Activated naive CD4-positive, alpha-beta T cell (primary cell): ENCODE measurements around the gene HADH.
A peak's percentile ranks its signal among the peaks of the same experiment; 100 is the strongest.

ENCODE experiments used
- DNase-seq, 4 experiments: peaks; one replicate each; lab custom pipeline; 2025; lab: John Stamatoyannopoulos, UW

The HADH gene

GRCh38 chr4:108031427-108032083 lies 41.9 kb downstream of the HADH start:
- DNase-seq: peak in 2 of 4 experiments; percentile 3 to 14

GRCh38 chr4:108033348-108033747 lies 43.7 kb downstream of the HADH start:
- no peak for DNase-seq

GRCh38 chr4:108034565-108034964 lies 44.9 kb downstream of the HADH start:
- DNase-seq: peak in 2 of 4 experiments; percentile 3 to 10

GRCh38 chr4:108035691-108036090 lies 46.0 kb downstream of the HADH start:
- no peak for DNase-seq

GRCh38 chr4:108036213-108036612 lies 46.5 kb downstream of the HADH start:
- peak; percentile 14 to 69 (median 46) for DNase-seq

GRCh38 chr4:108037884-108038283 lies 48.2 kb downstream of the HADH start:
- no peak for DNase-seq

- no peak for DNase-seq
Observed at GRCh38 chr4:108042927-108043326, 53.2 kb downstream of the HADH start.

- DNase-seq: no peak
Observed at GRCh38 chr4:108043526-108043925, 53.8 kb downstream of the HADH start.

- no peak for DNase-seq
Observed at GRCh38 chr4:108044951-108045686, 55.4 kb downstream of the HADH start.

- no peak for DNase-seq
Observed at GRCh38 chr4:108045687-108046024, 56.0 kb downstream of the HADH start.

GRCh38 chr4:108047199-108047598 lies 57.5 kb downstream of the HADH start:
- DNase-seq: no peak

- no peak for DNase-seq
Observed at GRCh38 chr4:108048157-108048556, 58.5 kb downstream of the HADH start.

GRCh38 chr4:108048997-108049396 lies 59.3 kb downstream of the HADH start:
- DNase-seq: no peak

GRCh38 chr4:108049406-108049805 lies 59.7 kb downstream of the HADH start:
- DNase-seq: peak in 2 of 4 experiments; percentile 1 to 15

- DNase-seq: peak in 1 of 4 experiments; percentile 3
Observed at GRCh38 chr4:108050166-108051111, 60.8 kb downstream of the HADH start.

- no peak for DNase-seq
Observed at GRCh38 chr4:108051343-108051742, 61.7 kb downstream of the HADH start.

- no peak for DNase-seq
Observed at GRCh38 chr4:108052558-108053120, 63.0 kb downstream of the HADH start.

- DNase-seq: no peak
Observed at GRCh38 chr4:108053251-108053711, 63.6 kb downstream of the HADH start.

GRCh38 chr4:108054025-108054638 lies 64.4 kb downstream of the HADH start:
- peak in 2 of 4 experiments; percentile 12 to 46 for DNase-seq

- no peak for DNase-seq
Observed at GRCh38 chr4:108055787-108056186, 66.1 kb downstream of the HADH start.

- no peak for DNase-seq
Observed at GRCh38 chr4:108056418-108056817, 66.7 kb downstream of the HADH start.
